GM12878 (cell line): ENCODE measurements around the gene KPNA3.

ENCODE experiments used
- ATF7 ChIP-seq: fragments of 450-650 bp; IDR thresholded peaks from 2 replicates; pipeline ENCODE4 v1.6.1; 2016; ENCODE audit warnings: low read depth, mild to moderate bottlenecking
- BCL11A ChIP-seq: IDR thresholded peaks from 2 replicates; pipeline ENCODE4 v1.6.1; 2011; ENCODE audit warnings: low read depth, low read length
- CTCF ChIP-seq, 3 experiments: IDR thresholded peaks in 2 of 3; conservative IDR thresholded peaks in 1 of 3; 2 replicates each; pipeline ENCODE4 v1.5.1; 2011; ENCODE audit warnings: low read depth in 3 of 3, low read length in 3 of 3, mild to moderate bottlenecking in 3 of 3, control low read depth in 2 of 3, moderate library complexity in 2 of 3, inconsistent platforms in 1 of 3, mixed read lengths in 1 of 3; ENCODE audit not compliant: control insufficient read depth in 2 of 3, insufficient read depth in 1 of 3; ENCODE audit errors: extremely low read depth in 1 of 3
- MAX ChIP-seq: IDR thresholded peaks from 2 replicates; pipeline ENCODE4 v1.6.1; 2012; ENCODE audit warnings: low read depth, low read length, improper control_type of control experiment
- NR2C2 ChIP-seq: IDR thresholded peaks from 2 replicates; pipeline ENCODE4 v1.6.1; 2011; ENCODE audit warnings: borderline replicate concordance, low read depth; ENCODE audit not compliant: control insufficient read depth, insufficient read length
- POLR2A ChIP-seq: IDR thresholded peaks from 2 replicates; pipeline ENCODE4 v1.6.1; 2011; ENCODE audit warnings: low read depth, mild to moderate bottlenecking, low read length
- POLR2AphosphoS2 ChIP-seq: IDR thresholded peaks from 2 replicates; pipeline ENCODE4 v1.6.1; 2011; ENCODE audit warnings: low read depth, mild to moderate bottlenecking, low read length, improper control_type of control experiment, moderate library complexity
- RAD21 ChIP-seq: IDR thresholded peaks from 2 replicates; pipeline ENCODE4 v1.6.1; 2011; ENCODE audit warnings: mild to moderate bottlenecking, low read depth, low read length, moderate library complexity; ENCODE audit not compliant: insufficient read depth
- RELA ChIP-seq: fragments of 450-650 bp; IDR thresholded peaks from 2 replicates; pipeline ENCODE4 v1.8.0; 2014; ENCODE audit warnings: borderline replicate concordance; ENCODE audit not compliant: partially characterized antibody
- REST ChIP-seq: IDR thresholded peaks from 2 replicates; pipeline ENCODE4 v1.6.1; 2012; ENCODE audit warnings: mild to moderate bottlenecking, low read depth, low read length
- SUZ12 ChIP-seq: fragments of 200-600 bp; sonication (generic); IDR thresholded peaks from one replicate; pipeline ENCODE4 v1.6.1; 2018; ENCODE audit warnings: antibody characterized with exemption, mild to moderate bottlenecking; ENCODE audit not compliant: unreplicated experiment
- TCF3 ChIP-seq: IDR thresholded peaks from 2 replicates; pipeline ENCODE4 v1.6.1; 2012; ENCODE audit warnings: low read depth, mild to moderate bottlenecking, low read length, borderline replicate concordance; ENCODE audit not compliant: insufficient read depth
- ZBTB40 ChIP-seq: fragments of 450-650 bp; IDR thresholded peaks from 2 replicates; pipeline ENCODE4 v1.6.1; 2016; ENCODE audit warnings: mild to moderate bottlenecking, moderate library complexity, borderline replicate concordance
- ZZZ3 ChIP-seq: IDR thresholded peaks from 2 replicates; pipeline ENCODE4 v1.6.1; 2011; ENCODE audit warnings: low read depth; ENCODE audit not compliant: control insufficient read depth, insufficient read length

- no peak for TF ChIP-seq RELA
- TF ChIP-seq BCL11A, result no peak
- TF ChIP-seq ZBTB40, result no peak
- no peak for TF ChIP-seq REST
- no peak for TF ChIP-seq SUZ12
- no peak for TF ChIP-seq ZZZ3
- no peak for TF ChIP-seq ATF7
- no peak for TF ChIP-seq CTCF (IDR thresholded peaks at IDR 0.05 in 2 of 3, conservative IDR thresholded peaks at IDR 0.05 in 1 of 3; ENCODE audit: control insufficient read depth in 2 of 3, extremely low read depth in 1 of 3, insufficient read depth in 1 of 3, low read depth in 3 of 3, low read length in 3 of 3)
- TF ChIP-seq NR2C2, result no peak
- TF ChIP-seq POLR2AphosphoS2, result no peak
- TF ChIP-seq POLR2A, result no peak
- no peak for TF ChIP-seq MAX
- TF ChIP-seq TCF3, result no peak
- TF ChIP-seq RAD21, result no peak
Measured at GRCh38 chr13:49820591-49821215, 28.2 kb upstream of the KPNA3 start.
